OCI-M1 (cell line): ENCODE measurements around the gene MT1E.
"Not testable (repeated sequence)": the region's sequence is repeated elsewhere in the genome, so short reads cannot be mapped to it uniquely, and the experiment has no call there.

Source experiments
- DNase-seq: peaks from one replicate; lab custom pipeline; 2025; lab: John Stamatoyannopoulos, UW

Gene MT1E

DNA sequence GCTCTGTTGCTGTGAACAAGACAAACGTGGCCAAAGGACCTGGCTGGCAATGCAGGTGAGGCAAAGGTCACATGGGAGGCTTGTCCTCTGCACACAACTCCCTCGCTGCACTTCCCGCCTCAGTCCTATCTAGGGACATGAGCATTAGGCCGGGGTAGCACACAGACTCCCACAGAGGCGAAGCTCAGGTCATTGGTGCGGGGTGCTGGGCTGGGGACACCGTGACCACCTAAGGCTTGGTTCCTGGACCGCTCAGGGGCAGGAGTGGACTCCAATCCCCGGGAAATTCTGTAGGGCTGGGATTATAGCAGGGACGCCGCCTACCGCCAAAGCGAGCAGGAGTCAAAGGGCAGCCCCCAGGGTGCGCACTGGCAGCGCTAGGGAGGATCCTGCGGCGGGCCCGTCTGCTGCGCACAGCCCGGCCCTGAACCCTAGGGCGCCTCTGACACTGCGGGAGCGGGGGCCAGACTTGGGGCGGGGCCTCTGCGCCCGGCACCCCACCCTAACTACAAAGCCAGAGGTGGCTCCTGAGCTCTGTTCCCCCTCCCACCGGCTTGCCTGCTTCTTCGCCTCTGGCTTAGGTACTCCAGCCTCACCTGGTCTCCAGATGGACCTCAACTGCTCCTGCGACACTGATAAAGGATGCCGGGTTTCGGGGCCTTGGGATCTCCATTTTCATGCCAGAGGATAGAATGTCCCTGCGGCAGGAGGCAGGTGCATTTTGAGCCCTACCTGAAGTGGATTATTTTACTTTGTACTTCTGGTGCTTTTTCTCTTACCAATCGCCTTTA lies 22.3 kb downstream of the MT1E start:
- no peak for DNase-seq

DNA sequence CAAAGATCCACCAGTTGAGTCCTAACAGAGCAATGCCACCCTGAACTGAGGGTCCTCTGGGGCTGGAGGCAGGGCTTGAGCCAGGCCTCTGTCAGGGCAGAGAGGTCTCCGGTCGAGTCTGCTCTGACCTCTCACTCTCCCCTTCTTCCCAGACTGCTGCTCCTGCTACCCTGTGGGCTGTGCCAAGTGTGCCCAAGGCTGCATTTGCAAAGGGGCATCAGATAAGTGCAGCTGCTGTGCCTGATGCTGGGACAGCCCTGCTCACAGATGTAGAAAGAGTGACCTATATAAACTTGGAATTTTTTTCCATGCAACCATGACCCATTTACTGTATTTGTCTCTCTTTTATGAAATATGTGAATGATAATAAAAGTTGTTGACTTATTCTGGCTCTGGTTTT lies 23.7 kb downstream of the MT1E start:
- DNase-seq: no peak

DNA sequence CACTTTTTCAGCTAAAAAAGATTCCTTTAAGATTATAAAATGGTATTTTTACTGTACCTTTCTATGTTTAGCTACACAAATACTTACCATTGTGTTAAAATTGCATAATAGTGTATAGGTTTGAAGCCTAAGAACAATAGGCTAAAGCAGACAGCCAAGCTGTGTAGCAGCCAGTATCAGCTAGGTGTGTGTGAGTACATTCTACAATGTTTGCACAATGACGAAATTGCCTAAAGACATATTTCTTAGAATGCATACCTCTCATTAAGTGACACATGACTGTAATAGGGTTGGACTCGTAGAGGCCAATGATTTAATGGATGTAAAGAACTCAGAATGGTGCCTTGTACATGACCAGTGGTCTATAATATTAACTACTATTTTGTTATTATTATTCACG lies 24.2 kb downstream of the MT1E start:
- DNase-seq: no peak

DNA sequence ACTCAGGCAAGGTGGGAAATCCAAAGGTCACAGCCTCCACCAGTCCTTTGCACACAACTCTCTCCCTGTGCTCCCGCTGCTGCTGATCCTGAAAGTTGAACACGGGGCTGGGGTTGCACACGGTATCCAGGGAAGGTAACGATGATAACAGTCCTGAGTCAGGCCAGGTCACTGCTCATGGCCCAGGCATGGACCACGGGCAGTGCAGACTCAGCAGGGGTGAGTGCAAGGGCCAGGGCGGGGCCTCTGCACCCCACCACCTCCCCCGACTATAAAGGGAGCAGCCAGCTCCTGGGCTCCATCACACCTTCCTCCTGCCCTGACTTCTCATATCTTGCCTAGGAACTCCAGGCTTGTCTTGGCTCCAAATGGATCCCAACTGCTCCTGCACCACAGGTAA lies 26.0 kb downstream of the MT1E start, which contains the start of gene MT1B:
Gene MT1B (plus strand): TSS at position 301 of the 400 bp plus-strand sequence. CDS start 68 bp downstream, at position 369.
- DNase-seq: no peak

DNA sequence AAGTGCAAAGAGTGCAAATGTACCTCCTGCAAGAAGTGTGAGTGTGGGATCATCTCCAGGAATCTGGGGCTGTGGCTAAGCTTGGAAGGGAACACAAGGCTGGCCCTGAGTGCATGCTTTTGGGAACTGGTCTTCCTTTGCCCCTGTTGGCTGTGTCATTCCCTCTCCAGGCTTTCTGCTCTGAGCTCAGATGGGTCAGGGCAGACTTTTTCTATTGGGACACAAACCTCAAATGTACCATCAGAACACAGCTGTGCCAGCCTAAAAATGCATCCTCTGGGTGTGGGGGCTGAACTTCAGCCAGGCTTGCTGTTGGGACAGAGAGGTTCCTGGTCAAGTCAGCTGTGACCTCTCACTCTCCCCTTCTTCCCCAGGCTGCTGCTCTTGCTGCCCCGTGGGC lies 27.0 kb downstream of the MT1E start:
- DNase-seq: no peak

- DNase-seq: no peak
Measured at GRCh38 chr16:56653218-56653617, 27.6 kb downstream of the MT1E start.

GRCh38 chr16:56657555-56658326 lies 32.2 kb downstream of the MT1E start, which contains the start of gene MT1F:
Gene MT1F, plus strand, starts transcription at chr16:56657959. Its CDS starts 100 bp downstream, at chr16:56658059.
- peak; percentile 42 for DNase-seq

DNA sequence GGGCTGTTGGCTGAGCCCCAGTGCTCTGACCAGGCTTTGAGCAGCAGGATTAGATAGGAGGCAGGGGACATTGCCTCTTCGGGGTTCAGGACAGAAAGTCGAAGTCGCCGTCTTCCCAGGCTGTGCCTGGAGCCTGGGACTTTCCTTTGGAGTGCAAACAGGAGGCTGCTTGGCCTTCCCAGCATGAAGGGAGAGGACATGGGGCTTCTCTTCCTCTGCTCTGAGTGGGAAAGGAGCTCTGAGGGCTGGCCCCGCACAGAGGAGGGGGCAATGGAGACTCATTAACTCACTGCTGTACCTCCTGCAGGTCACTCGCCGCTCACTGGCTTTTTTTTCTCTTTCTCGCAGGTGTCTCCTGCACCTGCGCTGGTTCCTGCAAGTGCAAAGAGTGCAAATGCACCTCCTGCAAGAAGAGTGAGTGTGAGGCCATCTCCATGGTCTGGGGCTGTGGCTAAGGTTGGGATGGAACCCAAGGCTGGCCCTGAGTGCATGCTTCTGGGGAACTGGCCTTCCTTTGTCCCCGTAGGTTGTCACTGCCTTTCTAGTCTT lies 32.8 kb downstream of the MT1E start:
- DNase-seq: no peak

DNA sequence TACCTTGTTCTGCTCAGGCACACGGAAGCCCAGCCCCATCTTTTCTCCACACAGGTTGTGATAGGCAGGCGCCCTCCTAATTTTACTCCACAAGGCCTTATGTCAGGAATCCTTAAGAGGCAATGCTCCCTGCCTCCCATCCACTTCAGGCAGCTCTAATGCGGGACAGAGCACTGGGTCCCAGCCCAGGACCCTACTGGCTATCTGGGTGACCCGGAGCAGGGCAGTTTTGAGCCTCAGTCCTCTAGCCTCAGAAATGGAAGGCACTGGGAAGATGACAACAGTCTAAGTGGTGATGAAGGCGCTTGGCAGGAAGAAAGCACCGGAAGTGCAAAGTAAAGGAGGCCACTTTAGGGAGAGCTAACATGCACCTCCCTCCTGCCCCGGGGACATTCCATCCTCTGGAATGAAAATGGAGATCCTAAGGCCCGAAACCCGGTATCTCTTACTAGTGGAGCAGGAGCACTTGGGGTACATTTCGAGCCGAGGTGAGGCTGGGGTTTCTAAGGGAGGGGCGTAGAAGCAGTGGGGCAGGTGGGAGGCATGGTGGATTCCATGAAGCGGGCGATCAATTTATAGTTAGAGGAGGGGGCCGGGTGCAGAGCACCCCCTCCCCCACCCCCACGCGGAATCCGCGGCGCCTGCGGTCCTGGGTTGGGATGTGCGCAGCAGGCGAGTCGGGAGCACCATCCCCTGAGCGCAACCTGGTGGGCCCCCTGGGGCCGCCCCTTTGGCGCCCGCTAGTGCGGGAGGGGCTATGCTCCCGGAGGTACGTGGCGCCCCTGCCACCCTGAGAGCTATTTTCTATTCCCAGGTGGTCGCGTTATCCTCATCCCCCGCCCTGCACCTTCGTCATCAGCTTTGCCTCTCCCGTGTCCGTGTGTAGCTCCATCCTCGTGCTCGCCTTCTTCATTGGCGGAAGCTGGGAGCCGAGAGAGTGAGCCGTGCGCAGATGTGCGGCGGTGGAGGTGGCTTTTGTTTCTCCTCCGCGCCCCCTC lies 37.1 kb downstream of the MT1E start:
- DNase-seq: no peak

DNA sequence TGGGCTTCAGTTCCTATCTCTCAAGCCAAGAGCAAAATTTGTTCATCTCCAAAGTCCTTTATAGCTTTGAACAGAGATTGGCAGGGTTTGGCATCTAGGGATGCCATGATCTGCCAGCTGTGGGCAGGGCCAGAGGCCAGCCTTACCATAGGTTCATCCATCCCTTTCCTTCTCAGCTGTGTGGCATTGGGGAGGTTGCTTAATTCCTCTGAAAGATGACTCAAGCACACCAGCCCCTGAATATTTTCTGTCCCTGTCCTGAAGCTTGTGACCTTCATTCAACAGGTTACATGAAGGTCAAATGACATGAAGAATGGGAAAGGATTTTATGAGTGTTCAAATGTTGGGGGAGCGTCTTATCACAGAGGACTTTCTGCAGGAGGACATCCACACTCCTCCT lies 38.9 kb downstream of the MT1E start:
- DNase-seq: no peak

DNA sequence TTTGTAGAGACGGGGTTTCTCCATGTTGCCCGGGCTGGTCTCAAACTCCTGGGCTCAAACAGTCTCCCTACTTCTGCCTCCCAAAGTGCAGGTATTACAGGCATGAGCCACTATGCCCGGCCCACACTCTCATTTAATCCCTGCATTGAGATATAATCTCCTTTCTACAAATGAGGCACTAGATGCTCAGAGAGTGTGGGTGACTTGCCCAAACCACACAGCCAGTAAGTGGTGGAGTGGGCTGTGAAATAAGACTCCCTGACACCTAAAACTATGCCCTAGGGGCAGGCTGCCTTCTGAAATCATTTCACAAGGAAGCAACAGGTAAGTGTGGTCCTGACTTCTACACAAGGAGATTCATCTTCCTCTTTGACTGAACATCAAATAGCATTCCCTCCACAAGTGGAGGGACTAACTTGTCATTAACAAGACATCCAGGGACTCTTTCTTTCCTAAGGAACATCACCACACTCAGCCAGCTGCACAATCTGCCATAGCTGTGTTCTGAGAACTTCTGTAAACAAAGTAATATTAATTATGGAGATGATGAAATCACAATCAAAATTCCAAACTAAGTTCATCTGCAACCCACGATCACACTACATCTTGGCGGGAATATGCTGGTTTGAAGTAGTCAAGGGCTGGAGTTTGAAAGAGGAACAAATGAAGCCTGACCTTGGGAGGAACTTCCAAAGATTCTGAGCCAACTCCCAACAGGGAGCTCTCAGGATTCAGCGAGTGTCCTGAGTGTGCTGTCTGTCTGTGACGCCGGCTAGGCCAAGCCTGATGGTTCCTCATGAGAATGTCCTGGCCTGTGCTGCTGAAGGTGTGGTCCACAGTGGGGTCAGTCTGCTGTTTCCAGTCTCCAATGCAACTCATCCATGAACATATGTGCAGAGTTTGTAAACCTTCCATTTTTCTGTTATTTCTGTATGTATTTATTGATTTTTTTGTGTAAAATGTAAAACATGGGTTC lies 40.0 kb downstream of the MT1E start:
- not testable (repeated sequence) for DNase-seq

- DNase-seq: no peak
Measured at GRCh38 chr16:56667581-56668571, 42.3 kb downstream of the MT1E start, which contains the start of gene MT1G. Gene MT1G, minus strand, starts transcription at chr16:56668065. Its CDS starts 72 bp downstream, at chr16:56667993.

GRCh38 chr16:56669005-56669839 lies 43.6 kb downstream of the MT1E start, which contains the start of gene MT1H:
Gene MT1H, plus strand, starts transcription at chr16:56669814. Its CDS starts 71 bp downstream, at chr16:56669885.
- DNase-seq: no peak

- no peak for DNase-seq
Measured at GRCh38 chr16:56669840-56670619, 44.4 kb downstream of the MT1E start.

DNA sequence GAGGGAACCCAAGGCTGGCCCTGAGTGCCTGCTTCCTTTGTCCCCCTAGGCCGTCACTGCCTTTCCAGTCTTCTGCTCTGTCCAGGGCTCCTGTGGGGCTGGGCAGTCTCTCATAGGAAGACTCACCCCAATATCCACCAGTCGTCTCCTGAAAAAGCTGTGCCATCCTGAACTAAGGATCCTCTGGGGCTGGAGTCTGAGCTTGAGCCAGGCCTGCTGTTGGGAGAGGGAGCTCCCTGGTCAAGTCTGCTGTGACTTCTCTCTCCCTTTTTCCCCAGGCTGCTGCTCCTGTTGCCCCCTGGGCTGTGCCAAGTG lies 45.0 kb downstream of the MT1E start:
- DNase-seq: no peak

DNA sequence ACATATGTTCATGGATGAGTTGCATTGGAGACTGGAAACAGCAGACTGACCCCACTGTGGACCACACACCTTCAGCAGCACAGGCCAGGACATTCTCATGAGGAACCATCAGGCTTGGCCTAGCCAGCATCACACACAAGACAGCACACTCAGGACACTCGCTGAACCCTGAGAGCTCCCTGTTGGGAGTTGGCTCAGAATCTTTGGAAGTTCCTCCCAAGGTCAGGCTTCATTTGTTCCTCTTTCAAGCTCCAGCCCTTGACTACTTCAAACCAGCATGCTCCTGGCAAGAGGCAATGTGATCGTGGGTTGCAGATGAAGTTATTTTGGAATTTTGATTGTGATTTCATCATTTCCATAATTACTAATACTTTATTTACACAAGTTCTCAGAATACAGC lies 46.1 kb downstream of the MT1E start:
- DNase-seq: not testable (repeated sequence)

DNA sequence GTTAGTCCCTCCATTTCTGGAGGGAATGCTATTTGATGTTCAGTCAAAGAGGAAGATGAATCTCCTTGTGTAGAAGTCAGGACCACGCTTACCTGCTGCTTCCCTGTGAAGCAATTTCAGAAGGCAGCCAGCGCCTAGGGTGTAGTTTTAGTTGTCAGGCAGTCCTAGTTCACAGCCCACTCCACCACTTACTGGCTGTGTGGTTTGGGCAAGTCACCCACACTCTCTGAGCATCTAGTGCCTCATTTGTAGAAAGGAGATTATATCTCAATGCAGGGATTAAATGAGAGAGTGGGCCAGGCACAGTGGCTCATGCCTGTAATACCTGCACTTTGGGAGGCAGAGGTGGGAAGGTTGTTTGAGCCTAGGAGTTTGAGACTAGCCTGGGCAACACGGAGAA lies 46.6 kb downstream of the MT1E start:
- not testable (repeated sequence) for DNase-seq
